Measurements from ENCODE around the gene FCHO2.

Gene FCHO2

GRCh38 chr5:73115399-73116051 is 159.7 kb downstream of the FCHO2 start:
- DNase-seq, result no peak

DNA sequence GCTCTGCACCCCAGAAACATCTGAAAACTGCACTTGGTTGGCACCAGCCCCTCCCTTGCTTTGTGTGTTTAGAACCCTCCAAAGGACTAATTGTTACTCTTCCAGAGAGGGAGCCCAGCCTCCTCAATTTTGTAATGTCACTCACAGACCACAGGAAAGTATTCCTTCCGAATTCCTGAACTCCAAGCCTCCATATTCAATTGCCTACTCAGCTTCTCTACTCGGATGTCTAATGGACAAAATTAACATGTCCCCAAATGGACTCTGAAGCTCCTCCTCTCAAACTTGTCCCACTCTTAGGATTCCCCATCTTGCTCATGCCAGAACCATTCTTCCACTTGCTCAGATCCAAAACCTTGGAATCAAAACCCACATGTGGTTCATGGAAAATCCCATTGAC is 160.7 kb downstream of the FCHO2 start:
- no peak for DNase-seq

- no peak for DNase-seq
Observed at GRCh38 chr5:73117088-73117740, 161.4 kb downstream of the FCHO2 start.

DNA sequence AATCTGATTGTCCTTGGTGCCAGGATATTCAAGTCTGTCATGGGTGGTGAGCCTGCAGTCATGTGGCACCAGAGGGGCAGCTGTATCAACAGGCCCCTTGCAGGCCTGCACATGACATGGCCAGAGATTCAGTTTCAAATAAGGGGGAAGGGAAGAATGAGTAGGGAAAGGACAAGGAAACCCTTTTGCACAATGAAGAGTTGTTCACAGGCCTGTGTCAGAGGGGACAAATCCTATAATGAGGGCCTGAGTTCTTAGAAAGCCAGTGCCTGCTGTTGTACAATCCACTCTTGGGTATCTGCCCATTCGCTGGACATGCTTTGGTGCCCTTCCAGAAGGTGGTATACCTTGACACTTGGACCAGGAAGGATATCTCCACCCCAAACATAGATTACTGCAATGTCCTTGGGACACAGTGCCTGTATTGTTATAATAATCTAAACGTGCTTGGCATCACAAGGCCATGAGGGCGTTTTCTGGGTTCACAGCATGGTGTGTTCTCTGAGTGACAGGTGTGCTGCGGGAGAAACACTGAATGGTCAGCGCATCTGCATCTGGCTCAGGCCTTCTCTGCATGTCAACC is 162.6 kb downstream of the FCHO2 start:
- DNase-seq, result no peak

GRCh38 chr5:73119451-73120157 is 163.8 kb downstream of the FCHO2 start:
- DNase-seq, result no peak

DNA sequence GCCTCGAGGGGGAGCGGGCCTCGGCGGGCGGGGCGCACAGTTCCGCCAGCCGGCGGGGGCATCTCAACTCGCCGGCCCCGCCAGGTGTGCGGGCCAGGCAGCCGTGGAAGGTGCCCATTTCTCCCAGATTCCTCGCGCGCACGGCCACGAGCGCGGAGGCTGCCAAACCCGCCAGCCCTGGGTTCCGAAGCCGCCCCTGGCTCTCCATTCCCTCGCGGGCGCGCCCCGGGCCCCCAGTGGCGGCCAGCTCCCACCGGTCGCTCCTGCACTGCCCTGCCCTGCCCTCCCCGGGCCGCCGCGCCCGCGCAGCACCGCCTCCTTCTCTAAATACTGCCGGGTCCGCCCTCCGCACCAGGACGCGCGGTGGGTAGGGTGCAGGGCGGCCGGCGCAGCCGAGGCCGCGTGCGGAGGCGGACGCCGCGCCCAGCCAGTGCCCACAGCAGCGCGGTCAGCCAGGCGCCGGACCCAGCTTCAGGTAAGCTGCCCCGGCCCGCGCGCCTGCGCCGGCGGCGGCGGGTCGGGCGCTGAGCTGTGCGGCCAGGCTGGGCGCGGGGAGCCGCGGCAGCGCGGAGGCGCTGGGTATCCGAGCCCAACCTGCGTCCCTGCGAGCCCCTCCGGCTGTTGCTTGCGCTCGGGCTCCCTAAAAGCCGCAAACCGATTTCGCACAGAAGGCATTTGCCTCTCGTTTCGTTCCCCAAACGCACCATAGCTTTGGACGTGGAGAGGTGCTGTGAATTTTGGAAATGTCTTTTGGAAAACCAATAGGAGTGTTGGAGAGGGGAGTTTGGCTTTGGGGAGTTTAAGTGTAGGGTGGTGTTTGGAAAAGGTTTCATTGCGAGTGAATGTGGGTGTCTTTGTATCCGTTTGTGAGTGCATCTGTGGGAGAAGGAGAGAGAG is 164.6 kb downstream of the FCHO2 start, which contains the start of gene TMEM171:
TMEM171 (plus strand) TSS at position 354 of the 897 bp plus-strand sequence. CDS start 2,799 bp downstream, outside the sequence.
- DNase-seq, result no peak

GRCh38 chr5:73121119-73121463 is 165.2 kb downstream of the FCHO2 start:
- DNase-seq, result no peak

DNA sequence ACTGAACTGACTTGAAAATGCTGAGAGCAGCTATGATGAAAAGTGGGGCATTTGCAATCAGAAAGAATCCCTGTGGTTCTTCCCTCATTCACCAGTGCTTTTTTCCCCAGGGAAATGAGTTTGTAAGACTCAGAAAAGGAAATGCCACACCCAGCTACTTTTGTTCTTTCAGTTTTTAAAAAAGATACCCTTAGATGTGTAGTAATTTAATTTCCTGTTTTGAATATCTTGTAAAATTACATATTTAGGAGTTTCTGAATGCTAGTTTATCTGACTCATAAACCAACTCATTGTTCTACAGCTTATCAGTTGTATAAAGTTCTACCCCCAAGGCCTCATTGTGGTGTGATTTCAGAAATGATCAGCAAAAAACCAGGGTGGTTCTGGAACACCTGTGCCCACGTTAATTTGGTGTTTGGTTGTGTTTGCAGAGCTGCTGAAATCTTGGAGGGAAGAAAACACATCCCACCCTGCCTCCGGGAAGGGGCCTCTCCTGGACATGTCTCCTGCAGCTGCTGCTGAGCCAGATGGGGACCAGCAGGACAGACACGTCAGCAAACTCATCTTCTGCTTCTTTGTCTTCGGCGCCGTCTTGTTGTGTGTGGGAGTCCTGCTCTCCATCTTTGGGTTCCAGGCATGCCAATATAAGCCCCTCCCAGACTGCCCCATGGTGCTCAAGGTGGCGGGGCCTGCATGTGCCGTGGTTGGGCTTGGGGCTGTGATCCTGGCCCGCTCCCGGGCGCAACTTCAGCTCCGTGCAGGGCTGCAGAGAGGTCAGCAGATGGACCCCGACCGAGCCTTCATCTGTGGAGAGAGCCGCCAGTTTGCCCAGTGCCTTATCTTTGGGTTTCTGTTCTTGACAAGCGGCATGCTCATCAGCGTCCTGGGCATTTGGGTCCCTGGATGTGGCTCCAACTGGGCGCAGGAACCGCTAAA is 167.3 kb downstream of the FCHO2 start:
- no peak for DNase-seq

DNA sequence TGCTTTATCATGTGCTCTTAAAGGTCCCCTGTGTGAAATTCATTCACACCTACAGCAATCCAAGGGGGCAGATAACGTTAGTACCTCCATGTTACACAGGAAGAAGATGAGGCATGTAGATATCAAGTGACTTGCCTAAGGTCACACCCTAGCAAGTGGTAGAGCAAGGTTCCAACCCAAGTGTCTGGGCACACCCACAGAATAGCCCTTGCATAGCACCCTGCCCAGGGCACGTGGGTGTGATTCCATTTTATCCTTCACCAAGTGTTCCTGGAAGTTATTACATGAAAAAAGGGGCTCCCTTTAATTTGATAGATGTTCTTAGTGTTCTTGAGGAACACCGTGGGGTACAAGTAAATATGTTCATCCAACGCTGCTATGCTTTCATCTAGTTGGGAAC is 169.4 kb downstream of the FCHO2 start:
- DNase-seq, result no peak

DNA sequence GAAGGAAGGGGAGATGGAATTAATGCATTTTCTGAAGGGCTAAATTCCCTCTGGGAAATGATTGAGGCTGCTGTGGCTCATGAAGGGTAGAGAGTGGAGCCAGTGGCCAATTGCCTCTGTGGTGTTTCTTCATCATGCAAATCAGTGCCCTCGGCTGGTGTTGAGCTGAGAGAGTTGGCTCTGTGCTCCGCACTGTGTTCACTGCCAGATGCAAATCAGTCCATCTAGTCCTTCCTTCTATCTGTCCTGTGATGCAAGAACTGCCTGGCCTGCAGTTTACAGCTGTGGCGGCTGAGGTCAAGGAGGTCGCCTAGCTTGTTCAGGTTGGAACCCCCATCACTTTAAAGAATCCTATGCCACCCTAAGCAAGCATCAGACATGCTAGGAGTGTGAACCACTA is 170.5 kb downstream of the FCHO2 start:
- DNase-seq, result no peak

DNA sequence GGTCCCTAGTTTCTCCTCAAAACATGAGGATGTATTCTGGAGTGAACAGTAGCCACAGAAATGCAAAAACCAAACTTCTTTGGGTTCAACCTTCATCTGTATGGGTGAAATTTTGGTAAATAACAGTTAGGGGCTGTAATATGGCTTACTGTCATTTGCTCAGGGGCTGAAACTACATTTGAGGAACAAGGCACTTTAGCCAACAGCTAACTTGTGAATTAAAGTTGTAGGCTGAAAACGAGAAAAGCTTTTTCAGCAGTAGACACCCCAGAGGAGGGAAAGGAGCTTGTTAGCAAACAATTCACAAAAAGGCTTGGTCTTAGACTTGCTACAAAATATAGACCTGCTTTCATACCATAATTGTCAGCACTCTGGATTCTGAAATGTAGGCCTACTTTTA is 171.1 kb downstream of the FCHO2 start:
- DNase-seq, result no peak

GRCh38 chr5:73129143-73129542 is 173.3 kb downstream of the FCHO2 start:
- DNase-seq, result no peak

DNA sequence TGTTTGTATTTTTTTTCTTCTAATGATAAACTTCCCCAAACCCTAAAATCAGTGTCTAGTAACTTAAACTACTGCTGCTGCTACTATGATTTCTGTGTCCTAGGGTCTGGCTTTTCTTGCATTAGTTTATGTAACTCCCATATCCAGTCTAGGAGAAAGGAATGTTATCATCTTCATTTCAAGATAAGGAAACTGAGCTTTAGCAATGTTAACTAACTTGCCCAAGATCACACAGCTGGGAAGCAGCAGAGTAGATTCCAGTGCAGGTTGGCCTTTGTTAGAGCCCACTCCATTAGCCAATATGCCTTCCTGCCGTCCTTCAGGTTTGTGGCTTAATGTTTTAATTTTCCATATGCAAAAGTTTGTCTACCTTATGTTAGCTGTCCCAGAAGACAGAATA is 175.0 kb downstream of the FCHO2 start:
- DNase-seq, result no peak

GRCh38 chr5:73131711-73132425 is 176.0 kb downstream of the FCHO2 start:
- no peak for DNase-seq

DNA sequence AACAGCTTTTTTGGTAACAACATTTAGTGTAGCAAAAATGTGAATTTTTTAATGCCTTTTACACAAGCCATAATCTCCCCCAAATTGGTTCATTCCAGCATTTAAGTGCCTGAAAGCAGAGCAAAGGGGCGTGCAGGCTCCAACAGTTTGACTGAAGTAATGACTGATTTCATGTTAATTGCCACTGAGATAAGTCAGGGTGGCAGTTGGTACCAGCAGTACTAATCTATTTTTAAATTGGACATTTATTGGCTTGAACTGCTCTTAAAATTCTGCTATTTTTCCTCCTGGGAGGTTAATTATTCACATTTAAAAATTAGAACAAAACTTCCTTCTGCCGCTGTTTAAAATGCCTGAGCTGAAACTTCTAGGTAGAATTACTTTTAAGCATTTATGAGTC is 176.9 kb downstream of the FCHO2 start:
- DNase-seq, result no peak

DNA sequence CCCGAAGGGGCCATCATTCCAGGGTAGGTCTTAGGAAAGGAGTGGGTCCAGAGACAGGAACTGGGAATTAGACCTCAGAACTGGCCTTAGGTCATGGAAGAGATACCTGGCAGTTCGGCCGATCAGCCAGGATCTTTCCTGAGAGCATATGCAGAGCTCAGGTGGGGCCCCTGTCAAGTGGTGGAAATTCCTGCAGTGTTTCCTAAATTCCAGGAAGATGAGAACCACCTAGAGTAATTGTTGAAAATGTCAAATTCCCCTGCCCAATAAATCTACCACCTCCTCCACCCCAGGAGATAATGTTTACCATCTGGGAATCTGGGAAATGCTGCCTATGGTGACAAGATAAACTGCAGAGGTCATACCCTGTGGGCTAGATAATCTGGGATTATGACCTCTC is 179.2 kb downstream of the FCHO2 start:
- no peak for DNase-seq

DNA sequence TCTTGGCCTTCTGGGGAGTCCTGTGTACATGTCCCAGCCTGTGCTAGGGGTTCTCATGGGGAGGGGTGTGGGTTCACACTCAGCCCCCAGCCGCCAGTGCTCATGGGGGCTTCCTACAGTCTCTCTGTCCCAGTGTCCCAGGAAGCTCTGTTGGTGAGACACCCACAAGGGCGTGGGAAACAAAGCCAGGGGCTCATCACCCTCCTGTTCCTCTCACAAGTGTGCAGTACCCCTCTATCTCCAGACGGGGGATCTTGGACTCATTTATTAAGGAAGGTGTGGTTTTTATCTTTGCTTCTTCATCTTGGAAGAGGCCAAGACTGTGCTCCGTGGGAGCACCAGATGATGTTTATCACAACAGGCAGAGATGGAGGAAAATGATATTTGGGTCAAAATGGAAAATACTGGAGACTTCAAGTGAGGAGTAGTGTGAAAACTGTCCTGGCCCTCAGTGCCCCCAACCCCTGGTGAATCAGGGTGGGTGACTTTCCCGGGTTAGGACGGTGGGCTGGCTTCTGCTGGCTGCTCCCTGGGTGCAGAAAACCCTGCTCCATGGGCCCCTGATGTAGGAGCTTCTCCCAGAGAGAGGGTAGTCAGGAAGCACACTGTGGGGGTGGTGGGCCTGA is 179.7 kb downstream of the FCHO2 start:
- DNase-seq, result no peak

DNA sequence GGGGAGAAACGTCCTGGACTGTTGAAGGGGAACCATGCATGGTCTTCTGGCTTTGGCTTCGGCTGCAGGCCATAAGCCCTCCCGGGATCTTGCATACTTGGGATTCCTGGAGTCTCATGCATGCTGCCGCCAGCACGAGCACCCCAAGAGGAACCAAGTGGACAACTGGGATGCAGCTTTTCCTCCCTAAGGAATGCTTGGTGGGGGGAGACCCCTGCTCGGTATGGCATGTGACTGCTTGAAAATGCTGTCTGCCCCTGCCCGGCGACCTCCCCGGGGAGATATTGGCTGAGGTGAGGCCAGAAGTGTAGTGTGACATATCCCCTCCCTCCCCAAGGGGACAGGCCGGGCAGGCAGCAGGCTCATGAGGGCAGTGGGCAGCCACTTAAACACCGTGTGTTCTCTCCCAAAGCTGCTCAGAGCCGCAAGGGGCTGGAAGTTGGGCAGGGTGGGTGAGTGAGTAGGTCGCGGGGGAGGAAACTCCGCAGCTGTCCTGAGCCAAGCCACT is 180.3 kb downstream of the FCHO2 start:
- no peak for DNase-seq

- DNase-seq, result no peak
Observed at GRCh38 chr5:73137563-73138530, 182.0 kb downstream of the FCHO2 start.
